HCT116 (cell line): ENCODE measurements around the gene TAPT1.

ENCODE experiments used
- EGR1 ChIP-seq: IDR thresholded peaks from 2 replicates; pipeline ENCODE4 v1.6.1; 2012; ENCODE audit warnings: low read depth
- TCF7L2 ChIP-seq: IDR thresholded peaks from 2 replicates; pipeline ENCODE4 v1.7.0; 2011; ENCODE audit warnings: borderline replicate concordance, inconsistent platforms; ENCODE audit not compliant: insufficient read depth, insufficient read length; ENCODE audit errors: extremely low read depth
- TF ChIP-seq, protein P1 (sequence below): IDR thresholded peaks from 2 replicates; pipeline ENCODE4 v1.6.1; 2011; ENCODE audit warnings: mild to moderate bottlenecking, low read length, moderate library complexity; ENCODE audit not compliant: insufficient replicate concordance; ENCODE audit errors: extremely low read depth

DNA sequence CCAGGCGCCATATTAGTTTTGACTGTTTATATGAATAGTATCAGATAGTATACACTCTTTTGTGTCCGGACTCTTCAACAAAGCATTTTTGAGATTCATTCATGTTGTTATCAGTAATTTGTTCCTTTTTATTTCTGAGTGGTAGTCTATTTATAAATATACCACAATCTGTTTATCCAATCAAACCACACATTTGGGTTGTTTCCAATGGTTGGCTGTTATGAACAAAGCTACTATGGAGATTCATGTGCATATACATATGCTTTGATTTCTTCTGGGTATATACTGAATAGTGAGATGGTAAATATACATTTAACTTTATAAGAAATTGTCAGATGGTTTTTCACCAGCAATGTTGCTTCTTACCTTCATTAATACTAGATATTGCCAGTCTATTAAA is 36.8 kb upstream of the TAPT1 start:
- TF ChIP-seq TCF7L2 (no peak), EGR1 (no peak)
- TF ChIP-seq, protein P1, sequence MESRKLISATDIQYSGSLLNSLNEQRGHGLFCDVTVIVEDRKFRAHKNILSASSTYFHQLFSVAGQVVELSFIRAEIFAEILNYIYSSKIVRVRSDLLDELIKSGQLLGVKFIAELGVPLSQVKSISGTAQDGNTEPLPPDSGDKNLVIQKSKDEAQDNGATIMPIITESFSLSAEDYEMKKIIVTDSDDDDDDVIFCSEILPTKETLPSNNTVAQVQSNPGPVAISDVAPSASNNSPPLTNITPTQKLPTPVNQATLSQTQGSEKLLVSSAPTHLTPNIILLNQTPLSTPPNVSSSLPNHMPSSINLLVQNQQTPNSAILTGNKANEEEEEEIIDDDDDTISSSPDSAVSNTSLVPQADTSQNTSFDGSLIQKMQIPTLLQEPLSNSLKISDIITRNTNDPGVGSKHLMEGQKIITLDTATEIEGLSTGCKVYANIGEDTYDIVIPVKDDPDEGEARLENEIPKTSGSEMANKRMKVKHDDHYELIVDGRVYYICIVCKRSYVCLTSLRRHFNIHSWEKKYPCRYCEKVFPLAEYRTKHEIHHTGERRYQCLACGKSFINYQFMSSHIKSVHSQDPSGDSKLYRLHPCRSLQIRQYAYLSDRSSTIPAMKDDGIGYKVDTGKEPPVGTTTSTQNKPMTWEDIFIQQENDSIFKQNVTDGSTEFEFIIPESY = no peak
